Stimulated activated CD8-positive, alpha-beta memory T cell treated with anti-CD3 and anti-CD28 coated beads, Interleukin-12 subunit alpha, Interleukin-12 subunit beta, amount 100 ng/mL, for 24 hours (primary cell): ENCODE data around the gene LGALS9.
"Not testable (repeated sequence)": the region's sequence is repeated elsewhere in the genome, so short reads cannot be mapped to it uniquely, and the experiment has no call there.

ENCODE experiments used
- DNase-seq: peaks from one replicate; pipeline ENCODE4 v3.0.0-alpha.2; 2020; ENCODE audit errors: extremely low read depth

LGALS9 gene

GRCh38 chr17:27677191-27677590 lies 46.2 kb downstream of the LGALS9 start:
- no peak for DNase-seq

- DNase-seq = not testable (repeated sequence)
Observed at GRCh38 chr17:27686322-27686721, 55.3 kb downstream of the LGALS9 start.

- no peak for DNase-seq
Observed at GRCh38 chr17:27690882-27691281, 59.9 kb downstream of the LGALS9 start.

- DNase-seq = not testable (repeated sequence)
Observed at GRCh38 chr17:27695254-27695814, 64.3 kb downstream of the LGALS9 start.
